Superior temporal gyrus (tissue), 1 donor: ENCODE results near the gene XPNPEP1.

Experiments used
- DNase-seq: peaks from one replicate; pipeline ENCODE4 v3.0.0-alpha.2; 2016; ENCODE audit errors: extremely low spot score

The XPNPEP1 gene

DNA sequence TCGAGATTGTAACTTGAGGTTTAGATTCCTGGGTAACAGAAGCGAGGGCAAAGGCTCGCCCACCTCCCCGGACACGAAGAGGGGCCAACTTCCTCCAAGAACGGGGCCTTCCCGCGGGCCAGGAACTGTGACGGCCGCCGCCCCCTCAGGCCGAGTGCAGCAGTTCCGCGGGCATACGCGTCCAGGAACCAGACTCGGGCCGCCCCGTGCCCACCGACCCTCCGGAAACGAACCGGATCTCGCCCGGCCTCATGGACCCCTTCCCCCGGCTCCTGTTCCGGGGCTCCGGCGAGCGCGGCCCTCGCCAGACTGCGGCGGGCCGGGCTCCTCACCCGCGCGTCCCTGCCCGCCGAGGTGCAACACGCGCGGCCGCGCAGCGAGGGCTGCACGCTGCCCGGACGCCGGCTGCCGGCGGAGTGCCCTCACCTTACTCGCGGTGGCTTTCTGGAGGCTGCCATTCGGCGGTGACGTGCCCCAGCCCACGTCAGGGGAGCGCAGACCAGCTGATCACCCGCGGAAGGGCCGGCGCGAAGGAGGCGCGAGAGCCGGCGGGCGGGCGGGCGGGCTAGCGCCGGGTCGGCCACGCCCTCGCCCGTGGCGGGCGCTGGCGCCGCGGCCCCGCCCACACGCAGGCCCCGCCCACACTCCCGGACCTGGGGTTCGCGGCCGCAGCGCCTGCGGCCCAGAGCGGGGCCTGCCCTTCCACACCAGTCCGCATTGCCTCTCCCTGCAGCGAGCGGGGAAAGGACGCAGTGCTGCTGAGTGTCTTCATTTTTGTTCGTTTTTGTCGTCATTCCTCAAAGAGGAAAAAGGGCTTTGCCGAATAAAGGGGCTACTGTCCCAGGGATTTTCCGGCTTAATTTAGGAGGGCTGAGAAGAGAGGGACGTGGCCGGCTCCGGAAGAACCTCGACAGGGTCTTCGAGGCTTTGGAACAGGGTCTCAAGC is at the start of gene XPNPEP1:
XPNPEP1 (minus strand) TSS at position 536 of the 946 bp plus-strand sequence; CDS start at position 458, 78 bp downstream.
- DNase-seq, result peak; percentile 86

DNA sequence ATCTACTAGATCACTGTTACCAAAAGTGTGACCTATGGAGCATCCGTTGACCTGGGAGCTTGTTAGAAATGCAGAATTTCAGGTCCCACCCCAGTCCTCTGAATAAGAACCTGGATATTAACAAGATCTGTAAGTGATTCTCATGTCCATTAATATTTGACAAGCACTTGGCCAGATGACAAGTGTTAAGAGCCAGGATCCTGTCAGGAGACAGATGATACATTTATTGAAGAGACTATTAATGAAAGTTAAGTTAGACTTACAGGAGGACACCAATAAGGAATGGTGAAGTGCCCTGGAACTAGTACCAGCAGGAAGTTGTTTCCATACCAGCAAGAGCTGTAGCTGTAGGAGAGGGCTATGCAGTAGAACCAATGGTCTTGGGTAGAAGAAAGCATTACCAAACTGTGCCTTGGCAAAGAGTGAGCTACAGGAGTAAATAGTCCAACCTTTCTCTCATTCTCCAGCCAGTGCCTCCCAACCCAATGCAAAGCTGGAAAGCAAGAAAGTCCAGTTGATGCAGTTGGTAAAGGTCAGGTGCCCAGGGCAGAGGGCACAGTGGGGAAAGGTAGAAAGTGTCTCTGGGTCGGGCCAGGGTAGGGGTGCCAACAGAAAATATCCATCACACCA is 49.2 kb upstream of the XPNPEP1 start:
- DNase-seq, result no peak

DNA sequence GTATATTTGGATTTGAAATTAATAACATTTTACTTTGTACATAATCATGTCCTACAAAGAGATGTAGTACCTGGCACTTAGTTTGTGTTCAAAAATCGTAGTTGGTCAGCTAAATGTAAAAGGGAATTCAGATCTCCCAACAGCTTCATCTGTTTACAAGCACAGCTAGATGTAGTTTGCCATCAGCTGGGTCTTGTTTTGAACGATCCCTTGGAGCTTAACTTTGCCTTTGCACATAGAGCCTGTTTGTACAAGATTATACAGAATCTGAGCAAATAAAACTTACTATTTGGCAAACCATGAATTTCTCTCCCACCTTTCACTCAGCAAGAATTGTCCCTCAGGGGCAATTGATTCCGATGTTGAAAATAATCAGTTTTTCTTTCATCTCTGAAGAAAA is 48.3 kb upstream of the XPNPEP1 start:
- no peak for DNase-seq

DNA sequence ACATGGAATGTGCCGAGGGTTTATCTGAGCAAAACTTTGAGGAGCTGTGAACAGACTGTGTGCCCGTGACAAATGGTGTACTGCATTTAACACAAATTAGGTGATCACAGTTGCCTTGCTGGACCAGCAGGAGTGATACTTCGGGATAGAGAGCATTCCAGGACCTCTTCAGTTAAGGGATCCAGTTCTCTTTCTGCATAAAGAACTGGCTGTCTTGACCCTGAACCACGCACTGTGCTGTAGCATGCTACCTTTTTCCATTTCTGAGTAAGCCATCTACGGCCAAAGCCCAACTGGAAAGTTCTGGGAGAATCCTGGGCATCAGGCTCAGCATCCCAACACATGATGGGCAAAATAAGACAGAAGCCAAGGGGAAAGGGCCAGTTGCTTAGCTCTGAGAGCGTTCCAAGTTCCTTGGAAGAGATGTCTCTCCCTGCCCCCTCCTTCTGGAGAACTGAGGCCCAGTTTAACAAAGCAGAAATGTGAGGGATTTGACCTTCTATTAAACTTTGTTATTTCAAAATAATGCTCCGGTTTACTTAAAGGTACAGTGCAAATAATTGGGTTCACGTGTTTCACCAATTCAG is 46.5 kb upstream of the XPNPEP1 start:
- DNase-seq, result no peak

DNA sequence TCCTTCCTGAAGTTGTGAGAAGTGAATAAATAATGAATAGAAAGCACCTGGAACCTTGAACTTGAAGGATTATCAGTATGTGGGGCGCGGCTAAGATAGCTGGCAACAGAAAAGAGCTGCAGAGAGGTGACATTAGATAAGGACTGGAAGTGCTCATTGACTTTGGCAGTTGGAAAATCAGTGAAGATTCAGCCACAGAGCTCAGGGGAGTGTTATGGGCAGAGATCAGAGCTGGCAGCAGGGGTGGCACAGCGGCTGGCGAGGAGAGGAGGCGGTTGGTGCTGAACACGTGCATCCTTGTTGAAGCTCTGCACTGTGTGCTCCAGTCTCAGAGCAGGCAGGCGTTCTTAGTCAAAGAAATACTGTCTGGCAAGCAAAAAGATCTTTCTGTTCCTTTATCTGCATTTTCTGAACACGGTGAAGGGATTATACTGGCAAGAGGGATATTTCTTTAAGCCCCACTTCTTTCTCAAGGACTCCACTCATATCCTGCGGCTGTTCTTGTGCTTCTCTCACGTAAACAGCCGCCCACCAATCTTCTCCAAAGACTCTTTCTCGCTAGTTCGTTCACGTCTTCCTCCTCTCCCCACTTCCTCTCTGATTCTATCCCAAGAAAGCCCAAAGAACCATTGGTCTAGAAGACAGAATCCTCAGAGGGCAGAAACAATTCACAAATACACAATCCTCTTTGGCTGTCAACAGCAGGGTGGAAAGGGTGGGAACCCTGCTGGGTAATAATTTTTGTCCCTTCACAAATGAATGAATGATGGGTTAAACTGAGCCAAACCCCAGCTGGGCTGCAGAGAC is 45.8 kb upstream of the XPNPEP1 start:
- peak; percentile 72 for DNase-seq

DNA sequence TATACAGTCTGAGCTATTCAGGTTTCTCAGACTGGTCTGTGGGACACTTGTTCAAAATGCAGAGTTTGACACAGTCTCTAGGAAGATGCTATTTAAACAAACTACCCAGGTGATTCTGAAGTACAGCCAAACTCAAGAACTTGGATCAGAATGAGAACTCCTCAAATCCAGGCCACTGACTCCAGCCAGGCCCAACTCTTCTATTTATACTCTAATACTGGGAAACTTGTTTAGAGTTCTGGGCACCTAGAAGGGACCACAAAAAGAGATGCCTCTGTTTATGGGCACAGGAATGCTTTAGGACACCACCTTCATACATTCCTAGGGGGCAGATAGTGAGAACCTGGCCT is 44.4 kb upstream of the XPNPEP1 start:
- no peak for DNase-seq

DNA sequence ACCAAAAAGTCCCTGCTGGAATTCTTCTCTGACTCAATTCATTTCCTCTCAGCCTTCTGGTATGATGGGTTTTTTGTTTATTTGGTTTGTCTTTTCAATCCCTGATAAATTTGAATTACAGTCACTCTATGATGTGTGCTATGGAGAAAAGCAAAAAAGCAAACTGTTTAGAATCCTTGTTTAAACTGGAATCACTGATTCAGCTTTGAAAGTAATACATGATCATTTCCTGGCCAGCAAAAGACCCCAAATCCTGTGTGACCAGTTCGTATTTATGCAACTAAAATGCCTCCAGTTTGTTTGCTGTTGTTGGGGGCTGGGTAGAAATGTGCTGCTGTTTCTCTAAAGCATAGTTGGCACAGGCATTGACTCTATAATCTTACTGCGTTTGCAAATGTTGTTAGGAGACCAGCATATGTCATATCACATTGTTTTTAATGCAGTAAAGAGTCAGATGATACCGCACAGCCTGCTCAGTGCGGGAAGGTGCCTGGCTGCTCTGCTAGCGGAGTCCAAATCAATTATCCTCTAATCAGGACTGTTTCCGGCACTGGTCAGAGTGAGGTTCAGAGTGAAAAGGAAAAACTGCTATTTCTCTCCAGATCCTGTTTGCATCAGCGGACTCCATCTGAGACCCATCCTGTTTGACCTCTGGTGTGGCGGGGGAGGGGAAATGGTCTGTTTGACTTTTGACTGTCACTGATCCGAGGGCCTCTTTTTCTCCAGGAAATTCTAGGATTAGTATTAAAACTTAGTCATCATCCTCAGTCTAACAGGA is 43.8 kb upstream of the XPNPEP1 start:
- DNase-seq, result no peak

DNA sequence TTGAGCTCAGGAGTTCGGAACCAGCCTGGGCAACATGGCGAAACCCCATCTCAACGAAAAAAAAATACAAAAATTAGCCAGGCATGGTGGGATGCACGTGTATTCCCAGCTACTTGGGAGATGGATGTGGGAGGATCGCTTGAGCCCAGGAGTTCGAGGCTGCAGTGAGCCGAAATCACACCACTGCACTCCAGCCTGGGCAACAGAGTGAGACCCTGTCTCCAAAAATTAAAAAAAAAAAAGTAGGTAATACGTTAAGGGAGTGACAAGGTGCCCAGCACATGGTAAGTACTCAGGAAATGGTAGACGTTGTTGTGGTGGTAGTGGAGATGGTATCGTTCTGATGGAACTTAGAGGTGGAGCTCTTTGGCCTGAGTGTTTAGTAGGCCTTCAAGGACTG is 41.0 kb upstream of the XPNPEP1 start:
- no peak for DNase-seq

DNA sequence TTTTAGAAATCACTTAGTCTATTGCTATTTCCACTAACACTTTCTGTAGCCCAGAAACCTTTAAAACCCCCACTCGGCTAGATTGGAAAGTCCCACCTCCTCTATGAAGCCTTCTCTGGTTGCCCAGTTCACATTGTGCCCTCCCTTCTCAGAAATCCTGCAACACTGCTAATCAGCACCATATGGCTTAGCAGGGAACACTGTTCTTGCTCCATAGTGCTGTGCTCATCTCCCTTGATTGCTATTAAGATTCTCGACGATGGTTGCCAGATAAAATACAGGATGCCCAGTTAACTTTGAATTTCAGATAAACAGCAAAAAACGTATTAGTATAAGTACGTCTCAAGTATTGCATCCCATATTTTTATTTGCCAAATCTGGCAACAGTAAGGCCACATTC is 40.1 kb upstream of the XPNPEP1 start:
- peak; percentile 5 for DNase-seq

DNA sequence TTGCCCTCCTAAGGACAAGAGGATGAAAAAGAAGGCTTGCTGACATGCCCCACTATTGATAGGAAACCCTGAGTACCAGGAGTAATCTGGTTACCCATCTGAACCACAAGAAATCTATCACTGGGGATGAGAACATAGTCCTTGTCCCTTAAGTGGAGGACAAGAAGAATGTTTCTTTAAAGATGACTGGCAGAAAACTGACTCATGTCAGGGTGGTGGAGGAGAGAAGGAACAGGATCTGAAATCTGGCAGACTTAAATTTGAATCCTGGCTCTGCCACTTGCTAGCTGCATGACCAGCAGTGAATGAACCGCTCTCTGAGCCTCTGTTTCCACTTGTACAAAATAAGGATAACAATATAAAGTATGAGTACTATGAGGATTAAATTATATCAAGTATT is 38.9 kb upstream of the XPNPEP1 start:
- peak; percentile 13 for DNase-seq

DNA sequence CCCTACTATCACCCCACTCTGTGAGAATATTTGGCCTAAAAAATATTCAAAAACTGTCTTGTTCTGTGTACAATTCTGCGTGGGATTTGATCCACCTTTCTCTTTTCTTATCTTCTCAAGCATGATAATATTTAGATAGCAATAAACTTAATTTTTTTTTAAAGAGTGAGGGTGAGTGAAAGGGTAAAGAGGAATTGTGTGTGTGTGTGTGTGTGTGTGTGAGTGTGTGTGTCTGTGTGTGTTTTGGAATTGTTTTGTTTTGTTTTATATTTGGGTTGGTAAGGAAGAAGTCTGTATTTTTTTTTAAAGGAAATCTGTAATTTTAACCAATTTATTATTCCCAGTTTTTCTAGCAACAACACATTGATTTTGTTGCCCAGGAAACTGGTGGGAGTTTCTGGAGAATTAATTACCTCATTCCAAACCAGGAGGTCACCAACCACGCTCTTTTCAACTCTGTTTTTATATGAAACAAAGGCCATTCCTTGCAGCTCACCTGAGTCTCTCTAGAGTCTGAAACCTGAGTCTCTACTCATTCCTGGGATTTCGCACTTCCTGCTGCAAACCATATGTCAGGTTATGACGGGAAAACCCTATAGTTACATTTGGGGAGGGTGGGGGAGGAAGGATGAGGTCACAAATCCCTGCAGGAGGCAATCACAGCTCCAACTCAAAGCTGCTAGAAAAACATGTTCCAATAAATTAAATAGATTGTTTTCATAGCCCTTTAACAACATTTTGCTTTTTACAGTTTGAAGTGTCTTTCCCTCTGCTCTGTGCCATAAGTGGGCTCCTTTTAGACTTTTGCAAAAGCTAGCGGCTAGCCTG is 38.1 kb upstream of the XPNPEP1 start:
- peak; percentile 9 for DNase-seq

DNA sequence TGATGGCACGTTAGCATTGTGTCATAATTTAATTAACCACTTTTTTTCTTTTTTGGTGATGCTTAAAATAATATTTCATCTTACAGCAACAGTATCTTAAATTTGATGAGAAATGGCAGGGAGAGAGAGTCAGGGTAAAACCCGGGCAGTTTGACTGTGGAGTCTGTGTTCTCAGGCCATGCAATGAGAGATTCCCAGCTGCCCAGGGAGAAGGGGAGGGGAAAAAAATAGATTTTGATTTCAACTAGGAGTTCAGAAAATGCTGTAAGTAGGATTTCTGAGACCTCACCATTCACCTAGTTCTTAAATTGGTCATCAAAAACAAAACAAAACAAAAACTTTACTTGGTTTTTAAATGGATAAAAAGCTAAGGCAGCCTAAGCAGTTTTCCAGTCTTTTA is 37.4 kb upstream of the XPNPEP1 start:
- peak; percentile 9 for DNase-seq

DNA sequence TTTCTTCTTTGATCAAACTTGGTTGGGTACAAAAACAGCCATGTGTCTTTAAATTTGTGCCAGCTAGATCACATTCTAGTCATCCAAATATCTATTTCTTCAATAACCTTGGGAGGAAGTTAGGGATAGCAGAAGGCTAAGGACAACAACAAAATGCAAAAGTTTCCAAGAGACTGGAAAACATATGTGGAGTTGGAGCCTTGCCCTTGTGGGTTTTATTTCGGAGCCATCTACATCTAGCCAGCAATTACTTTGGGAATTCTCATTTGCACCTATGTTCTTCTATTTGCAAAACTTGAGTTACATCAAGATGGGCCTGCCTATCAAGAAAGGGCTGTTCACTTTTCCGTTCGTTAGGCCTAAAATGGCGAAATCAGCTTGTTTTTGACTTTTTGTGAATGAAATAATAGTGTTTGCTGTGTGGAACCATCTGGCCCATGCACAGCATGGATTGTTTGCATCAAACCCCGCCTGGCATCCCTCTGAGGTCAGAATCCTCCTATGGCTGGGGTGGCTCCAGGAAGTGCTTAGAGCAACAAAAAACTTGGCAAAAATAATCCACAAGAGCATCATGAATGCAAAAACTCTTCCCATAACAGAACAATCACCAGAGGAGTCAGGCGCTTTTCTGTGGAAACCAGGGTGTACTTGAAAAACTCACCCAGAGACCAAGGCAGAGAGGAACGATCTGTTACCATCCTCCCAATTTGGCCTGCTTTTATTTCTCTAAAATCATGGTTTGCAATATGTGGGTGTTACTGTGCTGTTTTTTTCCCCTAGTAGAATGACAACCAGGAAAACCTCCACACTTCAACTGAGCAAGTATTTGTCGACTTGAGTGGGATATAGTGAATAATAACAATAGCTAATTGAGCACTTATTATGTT is 36.2 kb upstream of the XPNPEP1 start:
- DNase-seq, result peak; percentile 56

DNA sequence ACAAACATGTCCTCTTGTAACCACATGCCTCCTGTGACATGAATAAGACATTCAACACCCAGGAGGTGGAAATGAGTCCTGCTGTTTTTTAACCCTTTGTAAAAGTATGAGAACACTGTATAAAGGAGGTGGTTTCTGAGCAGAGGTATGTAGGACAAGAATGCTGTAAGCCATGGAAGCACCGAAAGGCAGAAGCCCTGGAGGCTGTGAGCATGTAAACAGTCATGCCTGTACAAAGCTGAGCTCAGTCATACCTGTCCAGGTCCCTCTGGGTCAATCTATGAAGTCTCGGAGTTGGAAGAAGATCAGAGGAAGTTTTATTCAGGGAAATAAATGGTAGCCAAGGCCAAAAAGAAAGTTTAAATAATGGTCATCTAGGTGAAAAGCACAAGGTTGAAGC is 34.7 kb upstream of the XPNPEP1 start:
- DNase-seq, result no peak

DNA sequence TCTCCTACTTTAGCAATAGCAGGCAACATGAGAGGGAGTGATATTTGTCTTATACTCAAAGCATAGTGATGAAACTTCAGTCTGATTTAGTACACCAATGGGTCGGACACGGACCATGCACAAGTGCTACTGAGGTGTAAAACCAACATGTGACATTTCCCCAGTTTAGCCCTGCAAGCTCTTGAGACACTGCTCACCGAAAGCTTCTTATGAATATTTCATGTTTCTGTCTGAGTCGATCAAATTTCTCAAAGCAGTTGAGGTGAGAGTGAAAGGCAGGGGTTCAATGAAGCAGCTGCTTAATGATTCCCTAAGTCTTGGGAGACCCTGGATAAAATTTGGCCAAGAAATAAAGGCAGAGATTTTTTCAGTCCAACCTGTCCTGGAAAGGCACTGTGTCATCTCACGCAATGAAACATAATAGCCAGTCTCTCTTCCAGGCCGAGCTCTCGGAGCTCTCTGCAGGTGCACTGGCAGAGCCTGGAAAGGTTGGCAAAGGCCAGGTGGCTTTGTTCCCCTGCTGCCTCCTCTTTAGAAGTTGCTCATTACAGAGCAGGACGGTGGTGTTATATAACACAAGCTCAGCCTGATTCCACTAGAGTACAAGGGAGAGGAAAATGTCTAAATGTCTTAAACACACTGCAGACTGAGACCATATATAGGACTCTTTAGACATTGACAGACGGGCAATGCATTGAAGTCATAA is 33.9 kb upstream of the XPNPEP1 start:
- no peak for DNase-seq

DNA sequence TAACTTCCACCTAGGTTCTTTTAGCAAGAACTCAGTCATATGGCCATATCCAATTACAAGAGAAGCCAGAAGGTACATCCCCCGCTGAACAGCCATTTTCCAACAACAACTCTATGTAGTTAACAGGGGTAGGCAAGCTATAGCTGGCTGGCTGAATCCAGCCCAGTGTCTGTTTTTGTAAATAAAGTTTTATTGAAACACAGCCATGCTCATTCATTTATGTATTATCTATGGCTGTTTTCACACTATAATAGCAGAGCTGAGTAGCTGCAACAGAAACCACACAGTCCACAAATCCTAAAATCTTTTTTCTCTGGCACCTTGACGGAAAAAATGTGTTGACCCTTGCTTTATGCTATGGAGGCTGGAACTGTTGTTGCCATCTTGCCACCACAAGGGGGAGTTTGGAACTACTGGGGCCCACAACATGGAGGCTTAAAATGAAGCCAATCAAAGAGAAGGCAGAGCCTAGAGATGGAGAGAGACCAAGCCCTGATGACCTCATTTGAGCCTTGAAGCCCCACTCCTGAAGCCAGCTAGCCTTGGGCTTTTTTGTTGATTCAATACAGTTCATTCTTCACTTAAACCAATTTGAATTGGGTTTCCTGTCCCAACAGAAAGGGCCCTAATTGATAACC is 33.3 kb upstream of the XPNPEP1 start:
- no peak for DNase-seq

DNA sequence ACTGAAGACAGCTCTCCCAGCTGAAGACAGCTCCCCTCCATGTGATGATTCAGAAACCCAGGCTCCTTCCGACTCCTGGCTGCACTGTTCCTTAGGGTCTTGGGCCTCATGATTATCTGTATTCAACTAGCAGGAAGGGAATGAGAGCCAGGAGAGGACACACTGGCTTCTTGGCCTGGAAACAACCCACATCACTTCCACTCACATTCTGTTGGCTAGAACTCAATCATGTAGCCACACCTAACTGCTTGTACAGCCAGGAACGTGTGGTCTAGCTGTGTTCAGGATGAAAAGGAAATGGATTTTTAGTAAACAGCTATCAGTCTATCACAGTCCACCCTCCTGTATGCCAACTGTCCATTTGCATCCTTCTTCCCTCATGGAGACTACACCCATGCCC is 30.5 kb upstream of the XPNPEP1 start:
- no peak for DNase-seq

DNA sequence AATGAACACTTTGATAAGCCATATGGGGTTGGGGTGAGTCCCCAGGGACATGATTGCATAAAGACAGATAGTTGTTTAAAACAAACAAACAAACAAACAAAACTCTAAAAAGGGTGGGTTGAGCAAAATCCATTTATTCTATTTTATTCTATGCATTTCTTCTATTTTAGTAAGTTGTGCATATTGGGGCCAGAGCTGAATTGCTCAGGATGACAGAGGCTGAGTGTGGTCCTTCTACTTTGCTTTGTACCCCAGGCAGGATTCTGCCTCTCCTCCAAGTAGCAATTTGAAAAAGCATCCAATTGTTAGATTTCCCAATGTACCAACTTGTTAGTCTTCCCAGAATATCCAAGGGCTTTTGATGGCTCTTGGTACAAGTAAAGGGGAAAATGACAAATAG is 29.2 kb upstream of the XPNPEP1 start:
- no peak for DNase-seq
